ENCODE results near the gene RLN2. TPM values are rescaled to one million over a fixed set of nuclear protein-coding genes. Genes with fewer than 3 reads are reported as not detected.

RLN2 gene
- total and polyA plus RNA-seq, 9 donors, result 0.31 to 179 (median 0.63) TPM; not detected in 5

GRCh38 chr9:5315187-5315923 lies 10.8 kb upstream of the RLN2 start:
- WGBS, 3 donors, result 63 to 66% (median 64%) methylated on average over 4 of the region's 4 CpGs
- intact Hi-C loops (cut with DNase I), result no loop called here
- no peak overlapping the region for H3K4me3 ChIP-seq
- no peaks in the 10 kb centered on the region for H3K9me3 ChIP-seq
- no peaks in the 10 kb centered on the region for H3K27me3 ChIP-seq
- no peak for DNase-seq
- H3K27ac ChIP-seq, result no peak overlapping the region
- H3K36me3 ChIP-seq, result no peaks in the 10 kb centered on the region
- no peaks in the 10 kb centered on the region for H3K4me1 ChIP-seq (ENCODE audit: insufficient read depth)
- TF ChIP-seq, protein P1, sequence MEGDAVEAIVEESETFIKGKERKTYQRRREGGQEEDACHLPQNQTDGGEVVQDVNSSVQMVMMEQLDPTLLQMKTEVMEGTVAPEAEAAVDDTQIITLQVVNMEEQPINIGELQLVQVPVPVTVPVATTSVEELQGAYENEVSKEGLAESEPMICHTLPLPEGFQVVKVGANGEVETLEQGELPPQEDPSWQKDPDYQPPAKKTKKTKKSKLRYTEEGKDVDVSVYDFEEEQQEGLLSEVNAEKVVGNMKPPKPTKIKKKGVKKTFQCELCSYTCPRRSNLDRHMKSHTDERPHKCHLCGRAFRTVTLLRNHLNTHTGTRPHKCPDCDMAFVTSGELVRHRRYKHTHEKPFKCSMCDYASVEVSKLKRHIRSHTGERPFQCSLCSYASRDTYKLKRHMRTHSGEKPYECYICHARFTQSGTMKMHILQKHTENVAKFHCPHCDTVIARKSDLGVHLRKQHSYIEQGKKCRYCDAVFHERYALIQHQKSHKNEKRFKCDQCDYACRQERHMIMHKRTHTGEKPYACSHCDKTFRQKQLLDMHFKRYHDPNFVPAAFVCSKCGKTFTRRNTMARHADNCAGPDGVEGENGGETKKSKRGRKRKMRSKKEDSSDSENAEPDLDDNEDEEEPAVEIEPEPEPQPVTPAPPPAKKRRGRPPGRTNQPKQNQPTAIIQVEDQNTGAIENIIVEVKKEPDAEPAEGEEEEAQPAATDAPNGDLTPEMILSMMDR (IDR thresholded peaks at IDR 0.05), result no peak
- TF ChIP-seq EP300 (IDR thresholded peaks at IDR 0.05) (no peak), POLR2A (IDR thresholded peaks at IDR 0.05) (no peak)

- no peak overlapping the region for H3K4me3 ChIP-seq
- H3K27me3 ChIP-seq, result no peaks in the 10 kb centered on the region
- H3K9me3 ChIP-seq, result no peaks in the 10 kb centered on the region
- no peak for TF ChIP-seq EP300 (IDR thresholded peaks at IDR 0.05)
- no peak for TF ChIP-seq POLR2A (IDR thresholded peaks at IDR 0.05)
- TF ChIP-seq, protein P1 (IDR thresholded peaks at IDR 0.05), result no peak
- no peaks in the 10 kb centered on the region for H3K36me3 ChIP-seq
- intact Hi-C loops (cut with DNase I), result no loop called here
- DNase-seq, result no peak
- no peak overlapping the region for H3K27ac ChIP-seq
- H3K4me1 ChIP-seq (ENCODE audit: insufficient read depth), result no peaks in the 10 kb centered on the region
These were observed 6.3 kb upstream of the RLN2 start for GRCh38 chr9:5310851-5311250.

DNA sequence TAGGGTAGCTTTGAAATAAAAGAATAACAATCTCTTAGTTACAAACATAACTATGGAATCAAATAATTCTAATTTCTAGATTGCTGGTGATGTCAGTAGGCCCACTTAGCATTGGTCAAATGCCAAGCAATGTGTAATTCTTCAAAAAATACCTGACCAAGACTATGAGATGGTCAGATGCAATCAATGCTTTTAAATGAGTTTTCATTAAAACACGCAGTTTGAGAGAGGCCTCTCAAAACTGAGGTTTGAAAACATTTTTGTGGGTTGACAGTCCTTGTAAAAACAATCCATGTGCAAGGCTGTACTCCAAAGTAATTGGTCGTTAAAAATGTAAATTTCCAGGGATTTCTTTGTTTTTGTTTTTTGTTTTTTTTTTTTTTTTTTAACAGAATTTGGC lies 1.2 kb upstream of the RLN2 start:
- H3K27ac ChIP-seq, result no peak overlapping the region
- 61 to 74% (median 72%) methylated on average over 2 of the region's 2 CpGs for WGBS, 3 donors
- H3K36me3 ChIP-seq, result no peaks in the 10 kb centered on the region
- no peak for TF ChIP-seq EP300 (IDR thresholded peaks at IDR 0.05)
- no peak for TF ChIP-seq POLR2A (IDR thresholded peaks at IDR 0.05)
- TF ChIP-seq, protein P1 (IDR thresholded peaks at IDR 0.05), result no peak
- H3K27me3 ChIP-seq, result no peaks in the 10 kb centered on the region
- H3K4me3 ChIP-seq, result no peak overlapping the region
- H3K9me3 ChIP-seq, result no peaks in the 10 kb centered on the region
- H3K4me1 ChIP-seq (ENCODE audit: insufficient read depth), result no peaks in the 10 kb centered on the region
- DNase-seq, result no peak
- intact Hi-C loops (cut with DNase I), result no loop called here

DNA sequence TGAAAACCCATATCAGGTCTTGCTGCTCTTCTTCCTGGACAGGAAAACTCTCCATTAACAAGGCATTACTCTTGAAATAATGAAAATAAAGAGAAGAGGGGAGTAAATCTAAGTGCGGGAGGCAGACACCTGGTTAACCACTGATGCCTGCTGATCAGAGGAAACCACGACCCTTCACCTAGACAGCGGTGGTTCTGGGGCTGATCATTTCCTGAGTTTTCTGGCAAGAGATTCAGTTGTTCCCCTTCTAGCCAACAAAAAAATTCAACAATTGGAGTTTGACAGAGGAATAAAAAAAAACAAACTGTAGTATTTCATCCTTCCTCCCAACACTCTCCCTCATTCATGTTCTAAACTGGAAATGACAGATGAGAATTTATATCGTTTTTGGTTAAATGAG lies 3.0 kb downstream of the RLN2 start:
- Histone ChIP-seq H3K27ac (no peak overlapping the region), H3K9me3 (no peaks in the 10 kb centered on the region), H3K27me3 (no peaks in the 10 kb centered on the region), H3K36me3 (no peaks in the 10 kb centered on the region), H3K4me1 (ENCODE audit: insufficient read depth) (no peaks in the 10 kb centered on the region), H3K4me3 (no peak overlapping the region)
- 42 to 51% (median 45%) methylated on average over 4 of the region's 4 CpGs for whole genome bisulfite sequencing, 3 donors
- intact Hi-C loops (cut with DNase I), result no loop called here
- TF ChIP-seq POLR2A (IDR thresholded peaks at IDR 0.05) (no peak), EP300 (IDR thresholded peaks at IDR 0.05) (no peak)
- TF ChIP-seq, protein P1 (IDR thresholded peaks at IDR 0.05), result no peak
- DNase-seq, result no peak
